IPS-NIHi11 (cell line): ENCODE results near the gene SLC66A1.

ENCODE experiments used
- DNase-seq: peaks from one replicate; pipeline ENCODE4 v3.0.0; 2012; ENCODE audit warnings: mixed read lengths, low spot score

SLC66A1 gene

DNA sequence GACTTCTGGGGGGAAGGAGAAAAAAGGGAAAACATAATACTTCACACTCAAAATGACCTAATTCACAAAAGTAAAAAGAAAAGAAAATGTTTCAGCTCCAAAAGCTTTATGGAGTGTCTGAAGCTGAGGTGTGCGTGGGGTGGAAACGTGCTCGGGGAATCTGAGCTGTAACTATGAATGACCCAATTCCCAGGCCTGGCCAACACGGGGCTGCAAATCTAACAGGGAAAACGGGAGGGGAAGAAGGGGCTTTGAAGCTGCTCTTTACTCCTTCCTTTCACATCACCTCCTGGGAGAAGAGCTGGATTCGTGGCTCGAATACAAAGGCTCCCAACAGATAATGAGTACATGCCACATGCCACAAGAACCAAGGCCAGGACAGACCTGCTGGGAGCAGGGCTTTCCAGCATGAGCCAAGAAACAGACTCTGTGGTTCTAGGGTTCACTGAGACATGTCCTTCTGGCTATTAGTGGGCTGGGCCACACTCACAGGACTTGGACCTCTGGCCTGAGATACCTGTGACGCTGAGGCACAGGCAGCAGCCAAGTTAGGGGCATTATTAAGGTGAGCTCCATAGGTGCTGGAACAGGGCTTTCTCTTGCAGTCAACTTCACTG lies 51.5 kb downstream of the SLC66A1 start:
- DNase-seq, result no peak

DNA sequence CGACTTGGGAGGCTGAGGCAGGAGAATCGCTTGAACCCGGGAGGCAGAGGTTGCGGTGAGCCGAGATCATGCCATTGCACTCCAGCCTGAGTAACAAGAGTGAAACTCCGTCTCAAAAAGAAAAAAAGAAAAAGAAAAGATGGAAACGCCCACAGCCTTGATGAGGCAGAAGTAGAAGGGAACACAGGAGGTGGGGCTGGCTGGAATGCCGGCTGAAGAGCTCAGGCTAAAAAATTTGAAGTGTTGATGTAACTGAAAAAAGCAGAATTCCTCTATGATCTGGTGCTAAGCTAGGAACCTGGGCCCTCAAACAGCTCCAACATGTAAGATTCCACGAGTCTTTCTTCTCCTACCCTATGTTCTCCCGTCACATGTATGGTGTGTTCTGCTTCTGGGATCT lies 53.6 kb downstream of the SLC66A1 start:
- no peak for DNase-seq

DNA sequence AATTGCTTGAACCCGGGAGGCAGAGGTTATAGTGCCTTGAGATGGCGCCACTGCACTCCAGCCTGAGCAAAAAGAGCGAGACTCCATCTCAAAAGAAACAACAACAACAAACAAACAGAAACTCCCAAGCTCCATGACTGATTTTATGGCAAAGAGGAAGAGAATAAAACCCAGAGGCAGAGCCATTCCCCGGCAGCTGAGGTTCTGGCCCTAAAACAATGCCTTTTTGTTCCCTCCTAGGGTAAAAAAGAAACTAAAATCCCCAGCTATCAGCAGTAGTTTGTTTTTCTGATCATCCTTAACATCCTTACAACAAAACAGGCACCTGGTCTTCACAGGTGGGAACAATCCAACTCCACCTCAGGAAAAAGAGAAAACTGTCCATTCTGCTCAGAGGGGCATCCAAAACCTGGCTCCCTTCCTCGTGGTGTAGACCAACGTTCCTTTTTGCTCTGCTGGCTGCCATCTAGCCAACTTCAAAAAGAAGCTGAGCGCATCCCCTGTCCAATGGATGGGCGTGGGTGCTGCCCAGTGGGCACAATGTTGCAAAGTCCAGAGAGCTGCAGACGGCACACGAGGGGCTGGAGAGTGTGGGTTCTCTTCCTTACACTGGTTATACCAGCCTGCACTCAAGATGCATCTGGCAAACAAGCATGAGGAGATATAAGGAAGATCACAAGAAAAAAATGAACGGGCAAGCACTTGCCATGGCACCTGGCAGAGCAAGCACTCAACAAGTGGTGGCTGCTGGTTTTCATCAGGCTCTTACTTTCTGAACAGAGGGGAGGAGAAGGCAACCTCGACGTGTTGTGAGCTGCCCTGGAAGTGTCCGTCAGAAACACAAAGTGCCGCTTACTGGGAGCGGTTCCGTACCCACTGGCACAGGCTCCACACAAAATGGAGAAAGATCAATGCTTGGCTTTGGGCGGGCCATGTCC lies 54.7 kb downstream of the SLC66A1 start:
- no peak for DNase-seq

DNA sequence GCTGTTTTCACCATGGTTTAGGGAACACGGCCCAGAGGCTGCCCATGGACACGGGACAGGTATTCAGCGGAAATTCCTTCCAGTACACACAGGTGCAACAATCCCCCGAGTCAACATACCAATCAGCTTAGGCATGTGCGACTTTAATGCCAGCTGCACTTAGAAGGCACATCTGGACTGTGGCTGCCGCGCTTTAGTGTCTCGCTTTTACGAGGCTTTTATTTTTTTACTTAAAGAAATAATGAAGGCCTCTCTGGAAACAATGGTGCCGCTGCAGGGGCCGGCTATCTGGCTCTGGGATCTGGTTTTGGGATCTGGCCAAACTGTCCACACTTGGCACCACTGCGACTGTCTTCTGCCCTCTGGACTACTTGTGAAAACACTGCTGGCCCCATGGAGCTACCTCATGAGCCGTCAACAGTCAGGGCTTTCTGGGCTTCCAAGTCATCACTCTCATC lies 55.5 kb downstream of the SLC66A1 start:
- peak; percentile 45 for DNase-seq

DNA sequence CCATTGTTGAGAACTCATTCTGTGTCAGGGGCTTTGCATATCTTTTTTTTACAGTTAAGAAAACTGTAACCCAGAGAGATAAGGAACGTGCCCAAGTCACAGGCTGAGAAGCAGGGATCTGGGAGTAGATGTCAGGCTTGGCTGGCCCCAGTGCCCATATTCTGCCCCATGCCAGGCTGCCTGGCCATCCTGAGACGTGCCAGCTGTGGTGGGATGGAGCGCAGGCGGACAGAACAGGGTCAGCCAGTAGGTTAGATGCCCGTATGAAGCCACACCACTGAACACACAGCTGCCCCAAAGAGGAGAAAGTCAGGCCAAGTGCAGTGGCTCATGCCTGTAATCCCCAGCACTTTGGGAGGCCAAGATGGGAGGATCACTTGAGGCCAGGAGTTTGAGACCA lies 55.9 kb downstream of the SLC66A1 start:
- DNase-seq, result no peak

DNA sequence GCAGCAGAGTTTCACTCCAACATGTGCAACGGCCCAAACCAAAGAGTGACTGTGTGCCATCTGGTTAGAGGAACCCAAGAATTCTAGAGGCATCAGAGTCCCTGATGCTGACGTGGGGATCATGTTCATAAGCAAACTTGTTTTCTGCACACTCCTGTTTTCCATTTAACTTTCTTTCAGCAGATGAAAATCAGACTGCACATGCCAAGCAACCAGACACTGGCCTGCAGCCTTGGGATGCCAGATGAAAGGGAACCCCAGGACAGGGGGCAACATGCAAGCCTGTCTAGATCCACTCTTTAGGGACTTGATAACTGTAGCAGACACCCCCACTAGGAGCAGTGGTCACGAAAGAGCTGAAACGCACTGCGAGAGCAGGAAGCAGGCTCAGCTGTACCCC lies 56.8 kb downstream of the SLC66A1 start:
- DNase-seq, result no peak

DNA sequence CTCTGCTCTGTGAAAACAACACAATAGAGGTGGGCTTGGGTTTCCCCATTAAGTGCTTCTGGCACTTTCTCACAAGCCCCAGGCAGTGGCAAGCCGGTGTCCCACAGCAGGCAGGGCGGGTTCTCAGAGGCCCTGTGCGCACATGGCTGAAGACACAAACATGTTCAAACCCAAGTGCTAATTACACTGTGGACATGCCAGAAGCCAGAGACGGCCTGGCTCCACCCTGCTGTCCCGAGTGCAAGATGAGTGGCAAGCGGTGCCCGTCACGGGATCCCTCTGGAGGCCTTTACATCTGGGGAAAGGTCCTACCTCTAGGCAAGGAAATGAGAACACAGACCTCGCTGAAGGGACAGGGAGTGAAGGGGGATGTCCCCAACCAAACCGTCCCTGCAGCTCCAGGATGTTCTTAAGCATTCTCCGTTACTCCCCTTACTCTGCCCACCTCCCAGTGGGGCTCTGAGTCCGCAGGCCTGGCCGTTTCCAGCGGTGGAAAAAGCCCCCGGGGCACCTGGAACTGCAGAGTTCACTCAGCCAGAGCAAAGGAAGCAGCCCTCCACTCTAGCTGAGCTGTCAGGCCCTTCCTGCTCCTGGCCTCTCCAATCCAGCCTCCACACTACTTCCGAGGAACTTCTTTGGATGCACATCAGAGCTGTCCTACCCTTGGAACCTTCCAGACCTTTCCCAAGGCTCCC lies 57.4 kb downstream of the SLC66A1 start:
- DNase-seq, result no peak

DNA sequence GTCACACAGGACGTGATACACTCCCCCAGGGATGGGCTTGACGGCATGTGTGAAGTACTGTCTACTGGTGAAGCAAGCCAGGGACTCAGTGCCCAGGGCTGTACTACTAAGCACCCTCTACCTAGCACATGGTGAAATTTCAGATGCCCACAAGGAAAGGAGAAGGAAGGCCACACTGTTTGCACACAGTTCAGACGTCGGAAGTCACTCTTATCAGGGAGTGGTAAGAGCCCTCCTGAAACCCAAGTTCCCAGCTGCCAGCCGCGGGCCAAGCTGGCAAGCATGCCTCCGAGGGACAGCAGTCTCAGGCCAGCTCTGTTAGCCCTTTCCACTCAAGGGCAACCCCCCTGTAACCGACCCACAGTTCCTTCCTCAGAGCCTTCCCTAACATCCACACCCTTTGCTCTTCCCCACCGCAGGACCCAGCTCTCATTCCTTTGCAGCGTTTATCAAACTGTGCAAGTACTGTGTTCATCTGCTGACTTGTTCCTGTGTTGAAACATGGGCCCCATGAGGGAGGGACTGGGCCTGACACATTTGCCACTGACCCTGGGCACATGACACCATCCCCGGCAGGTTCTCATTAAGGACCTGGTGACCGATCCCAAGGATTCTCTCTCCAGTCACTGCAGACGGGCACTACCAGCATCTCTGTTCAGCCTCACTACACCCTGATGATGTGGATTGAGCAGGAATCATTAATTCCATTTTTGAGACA lies 58.5 kb downstream of the SLC66A1 start:
- DNase-seq, result no peak

DNA sequence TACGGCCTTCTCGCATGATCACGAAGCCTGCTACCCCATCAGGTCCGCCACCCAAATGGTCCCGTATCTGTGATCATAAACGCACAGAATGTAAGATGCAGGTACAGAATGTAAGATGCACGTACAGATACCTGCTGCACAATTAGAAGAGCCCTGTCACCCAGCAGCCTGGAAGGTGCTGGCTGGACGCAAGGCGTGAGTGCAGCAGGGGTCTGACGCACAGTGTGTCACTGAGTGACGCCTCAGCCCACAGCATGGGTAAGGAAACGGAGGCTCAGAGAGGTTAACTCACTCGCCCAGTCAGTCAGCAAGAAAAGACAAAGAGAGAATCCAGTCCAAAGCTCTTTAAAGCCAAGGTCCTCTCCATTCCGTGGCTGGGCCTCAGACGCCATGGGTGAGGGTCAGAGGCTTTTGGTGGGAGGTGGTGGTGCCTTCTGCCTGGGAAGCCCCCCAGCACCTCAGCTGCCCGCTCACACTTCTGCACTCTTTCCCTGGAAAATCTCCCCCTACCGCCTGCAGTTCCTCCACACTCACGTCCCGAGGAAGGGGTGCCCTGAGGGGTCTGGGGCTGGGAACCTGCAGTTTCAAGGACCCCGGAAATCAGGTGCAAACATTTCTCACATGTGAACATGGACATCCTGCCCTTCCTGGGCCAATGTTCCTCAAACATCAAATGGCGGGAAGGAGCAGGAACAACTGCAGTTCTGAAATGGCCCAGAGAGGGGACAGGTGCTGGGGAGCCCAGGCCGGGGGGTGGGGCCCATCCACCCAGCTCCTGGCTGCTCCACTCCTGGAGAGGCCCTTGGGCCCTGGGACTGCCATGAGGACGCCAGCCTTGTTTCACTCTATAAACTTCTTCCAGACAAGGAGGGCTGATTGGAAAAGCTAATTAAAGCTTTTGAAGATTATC lies 59.4 kb downstream of the SLC66A1 start:
- DNase-seq, result no peak

DNA sequence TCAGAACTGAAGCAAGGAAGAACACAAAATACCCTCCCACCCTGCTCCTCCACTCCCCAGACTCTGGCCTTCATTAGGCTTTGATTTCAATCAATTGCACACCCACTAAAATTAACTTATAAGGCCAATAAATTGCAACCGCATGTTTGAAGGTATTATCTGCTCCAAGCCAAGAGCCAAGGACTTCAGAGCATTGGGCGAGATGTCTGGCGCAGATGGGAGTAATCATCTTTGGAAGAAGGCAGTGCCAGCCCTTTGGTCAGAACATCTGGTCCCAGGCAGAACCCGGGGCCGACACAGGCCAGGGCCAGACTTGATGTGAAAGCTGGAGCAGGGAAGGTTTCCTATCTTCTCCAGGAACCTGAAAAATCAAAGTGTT lies 60.0 kb downstream of the SLC66A1 start:
- DNase-seq, result no peak

DNA sequence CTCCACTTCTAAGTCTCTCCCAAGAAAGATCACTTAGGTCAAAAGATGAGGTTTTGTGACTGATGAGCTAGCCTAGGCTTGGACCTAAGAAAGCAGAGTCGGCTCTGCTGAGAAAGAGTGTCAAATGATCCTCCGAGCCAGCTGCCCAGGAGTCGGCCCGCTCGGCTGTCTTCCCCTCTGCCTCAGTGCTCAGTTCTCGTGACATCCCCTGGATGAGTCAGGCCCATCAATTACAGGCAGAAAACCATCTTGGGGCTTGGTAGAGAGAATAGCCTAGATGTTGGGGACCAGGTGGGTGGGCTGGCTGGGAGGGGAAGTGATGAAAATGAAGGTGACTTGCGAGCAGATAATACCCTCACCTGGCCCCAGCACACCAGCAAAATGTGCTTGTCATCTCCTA lies 60.5 kb downstream of the SLC66A1 start:
- DNase-seq, result no peak

DNA sequence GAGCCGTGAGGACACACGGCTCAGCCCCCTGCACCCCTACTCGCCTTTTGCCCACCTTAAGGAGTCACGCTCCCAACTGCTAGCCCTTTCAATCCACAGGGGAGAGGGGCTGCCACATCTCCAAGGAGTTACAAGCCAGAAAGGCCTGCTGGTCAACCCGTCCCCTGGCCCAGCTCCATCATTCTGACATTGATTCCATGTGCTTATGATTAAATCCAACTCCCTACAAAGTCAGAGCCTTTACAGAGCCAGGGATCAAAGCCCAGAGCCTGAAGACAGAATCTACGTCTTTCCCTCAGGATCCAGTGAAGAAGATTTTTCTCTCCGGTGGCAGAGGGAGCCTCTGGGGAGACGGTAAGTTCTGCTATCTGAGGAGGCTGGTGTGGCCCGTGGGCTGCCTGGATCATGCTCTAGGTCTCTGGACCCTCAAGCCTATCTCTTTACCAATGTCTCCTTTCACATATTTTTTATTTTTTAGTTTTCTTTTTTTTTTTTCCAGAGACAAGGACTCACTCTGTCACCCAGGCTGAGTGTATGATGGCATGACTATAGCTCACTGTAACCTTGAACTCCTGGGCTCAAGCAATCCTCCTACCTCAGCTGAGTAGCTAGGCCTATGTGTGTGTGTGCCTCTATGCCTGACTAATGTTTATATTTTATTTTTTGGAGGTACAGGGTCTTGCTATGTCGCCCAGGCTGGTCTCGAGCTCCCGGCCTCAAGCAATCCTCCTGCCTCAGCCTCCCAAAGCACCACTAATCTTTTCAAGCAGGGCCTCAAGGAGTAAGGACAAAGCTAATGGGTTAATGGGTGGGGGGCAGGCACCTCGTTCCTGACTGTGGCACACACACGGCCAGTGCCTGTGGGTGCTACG lies 61.3 kb downstream of the SLC66A1 start:
- DNase-seq, result no peak

DNA sequence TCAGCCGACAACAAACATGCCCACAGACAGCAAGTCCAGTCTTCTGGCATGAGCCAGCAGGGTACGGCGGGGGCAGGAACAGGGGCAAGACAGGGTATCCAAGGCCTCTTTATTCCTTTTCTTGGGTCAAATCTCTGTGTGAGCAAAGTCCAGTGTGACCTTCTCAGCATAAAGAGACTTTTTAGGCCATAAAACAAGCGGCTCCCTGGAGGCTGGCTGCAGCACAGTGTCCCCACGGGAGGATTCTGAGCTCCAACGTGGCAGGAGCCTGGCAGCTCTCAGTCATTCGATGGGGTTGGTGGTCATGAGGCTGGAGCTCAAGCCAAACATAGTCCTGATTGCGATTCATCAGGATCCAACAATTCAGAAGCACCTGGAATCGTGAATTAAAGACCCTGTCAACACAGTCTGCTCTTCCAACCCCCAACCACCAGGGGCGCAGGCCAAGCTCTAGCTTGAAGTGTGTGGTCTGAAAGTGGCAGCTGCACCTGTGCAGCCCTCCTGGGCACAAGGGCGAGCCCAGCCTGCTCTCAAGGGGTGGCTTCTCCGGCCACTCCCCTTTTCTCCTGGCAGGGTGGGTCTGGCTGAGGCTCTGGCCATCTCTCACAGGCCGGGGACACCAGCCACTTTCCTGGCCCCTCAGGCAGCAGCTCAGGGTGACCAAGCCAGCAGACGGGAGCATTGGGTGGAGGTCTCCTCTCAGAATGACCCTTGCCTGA lies 62.1 kb downstream of the SLC66A1 start:
- DNase-seq, result peak; percentile 69

DNA sequence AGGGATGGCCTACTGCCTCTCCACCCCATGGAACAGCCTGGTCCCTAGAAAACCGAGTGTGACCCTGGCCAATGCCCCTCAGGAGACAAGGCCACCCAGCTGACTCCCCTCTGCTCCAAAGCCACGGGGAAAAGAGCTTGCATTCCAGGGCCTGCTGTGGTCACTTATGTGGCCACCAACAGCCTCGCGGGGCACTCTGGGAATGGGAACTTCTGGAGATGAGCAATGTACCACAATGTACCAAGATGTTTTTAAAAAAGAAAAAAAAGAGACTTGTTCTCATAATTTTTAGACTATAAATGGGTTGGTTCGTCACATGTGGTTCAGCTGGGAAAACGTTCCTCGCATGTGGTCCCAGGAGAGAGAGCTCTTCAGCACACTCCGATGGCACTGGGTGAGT lies 62.8 kb downstream of the SLC66A1 start:
- no peak for DNase-seq

DNA sequence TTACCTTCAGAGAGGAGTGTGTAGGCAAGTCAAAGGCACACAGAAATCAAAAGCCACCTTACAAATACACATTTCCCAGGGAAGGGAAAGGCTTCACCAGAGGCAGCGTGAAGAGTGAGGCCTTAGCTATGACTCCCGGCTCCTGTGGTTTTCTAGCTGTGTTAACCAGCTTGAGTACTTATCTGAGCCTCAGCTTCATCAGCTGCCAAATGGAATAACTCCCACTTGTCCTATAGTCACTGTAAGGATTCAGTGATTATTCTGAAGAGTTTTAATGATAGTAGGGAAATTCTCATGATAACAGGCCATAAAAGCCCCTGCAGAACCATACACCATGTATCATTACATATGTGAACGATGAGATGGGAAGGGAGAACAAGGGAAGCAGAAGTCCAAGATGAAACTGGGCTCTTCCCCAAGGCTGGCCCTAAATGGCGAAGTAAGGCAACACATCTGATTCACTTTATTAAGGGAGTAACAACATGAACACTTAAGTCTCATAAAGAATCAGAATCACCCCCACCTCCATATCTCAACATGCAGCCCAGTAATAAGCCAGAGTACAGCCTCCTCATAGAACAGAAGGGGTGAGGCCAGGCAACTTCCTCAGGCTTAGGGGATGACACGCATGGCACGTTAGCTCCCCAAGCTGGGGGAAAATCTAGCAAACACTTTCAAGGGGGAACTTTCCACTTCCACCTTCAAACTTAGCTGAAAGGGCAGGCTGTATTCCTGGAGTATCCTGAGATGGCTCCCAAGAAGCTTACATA lies 63.7 kb downstream of the SLC66A1 start:
- DNase-seq, result no peak

DNA sequence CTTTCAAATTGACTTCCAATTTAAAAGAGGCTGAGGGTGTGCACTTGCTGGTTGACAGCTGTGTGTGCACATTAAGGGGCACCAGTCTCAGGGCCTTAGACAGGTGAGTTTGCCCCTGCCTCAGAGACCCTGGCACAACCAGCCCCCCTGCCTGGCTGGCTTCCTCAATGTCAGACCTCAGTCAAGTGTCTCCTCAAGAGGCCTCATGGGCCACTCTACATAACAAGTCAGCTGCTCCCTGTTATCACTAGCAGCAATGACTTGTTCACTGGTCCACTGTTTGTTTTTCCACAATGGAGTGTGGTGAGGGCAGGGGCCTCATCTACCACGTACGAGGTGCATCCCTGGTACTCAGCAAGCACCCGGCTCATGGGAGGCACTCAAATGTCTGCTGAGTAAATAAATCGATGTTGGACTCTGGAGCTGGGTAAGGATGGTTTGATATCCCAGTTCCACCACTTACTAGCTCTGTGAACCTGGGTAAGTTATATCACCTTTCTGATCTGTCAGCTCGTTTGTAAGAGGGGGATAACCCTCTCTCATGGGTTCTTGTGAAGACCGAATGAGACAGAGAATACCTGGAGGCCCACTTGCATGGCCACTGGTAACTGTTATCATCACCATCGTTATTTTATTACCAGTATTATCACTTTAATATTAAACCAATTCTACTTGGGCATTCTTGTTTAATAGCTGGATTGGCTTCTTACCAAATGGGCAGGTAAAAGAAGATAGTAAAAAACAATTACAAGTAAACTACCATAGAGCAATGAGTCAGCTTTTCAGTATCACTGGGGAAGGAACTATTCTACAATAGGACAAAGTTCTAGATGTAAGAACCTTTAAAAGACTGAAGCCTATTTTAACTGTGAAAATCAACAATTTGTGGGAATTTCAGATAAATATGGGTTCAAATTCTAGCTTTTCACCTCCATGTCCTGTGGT lies 64.6 kb downstream of the SLC66A1 start:
- DNase-seq, result no peak
